NOMO-1 treated with dmso at 0.1 percent for 144 hours (cell line): ENCODE measurements around the gene ELMO1.

Experiments
- DNase-seq: peaks from one replicate; lab custom pipeline; 2025; ENCODE audit not compliant: unreplicated experiment; lab: John Stamatoyannopoulos, UW

The ELMO1 gene

GRCh38 chr7:37320140-37320847, 128.4 kb downstream of the ELMO1 start:
- no peak for DNase-seq

GRCh38 chr7:37318541-37318940, 130.1 kb downstream of the ELMO1 start:
- no peak for DNase-seq

GRCh38 chr7:37315772-37316715, 132.6 kb downstream of the ELMO1 start:
- DNase-seq, result no peak

GRCh38 chr7:37312608-37313007, 136.1 kb downstream of the ELMO1 start:
- no peak for DNase-seq

- DNase-seq, result no peak
Measured at GRCh38 chr7:37311355-37311754, 137.3 kb downstream of the ELMO1 start.

GRCh38 chr7:37310327-37311080, 138.2 kb downstream of the ELMO1 start:
- peak; percentile 22 for DNase-seq

- no peak for DNase-seq
Measured at GRCh38 chr7:37309493-37309892, 139.2 kb downstream of the ELMO1 start.

- DNase-seq, result no peak
Measured at GRCh38 chr7:37304921-37305320, 143.7 kb downstream of the ELMO1 start.

GRCh38 chr7:37297546-37297945, 151.1 kb downstream of the ELMO1 start:
- no peak for DNase-seq

GRCh38 chr7:37295401-37295800, 153.3 kb downstream of the ELMO1 start:
- DNase-seq, result no peak

- no peak for DNase-seq
Measured at GRCh38 chr7:37290731-37291130, 157.9 kb downstream of the ELMO1 start.

- DNase-seq, result no peak
Measured at GRCh38 chr7:37289781-37290180, 158.9 kb downstream of the ELMO1 start.

GRCh38 chr7:37289367-37289766, 159.3 kb downstream of the ELMO1 start:
- DNase-seq, result no peak

GRCh38 chr7:37287131-37287855, 161.4 kb downstream of the ELMO1 start:
- DNase-seq, result no peak

- DNase-seq, result no peak
Measured at GRCh38 chr7:37286454-37286832, 162.2 kb downstream of the ELMO1 start.

- no peak for DNase-seq
Measured at GRCh38 chr7:37285706-37286453, 162.8 kb downstream of the ELMO1 start.

- DNase-seq, result no peak
Measured at GRCh38 chr7:37284805-37285231, 163.8 kb downstream of the ELMO1 start.

- DNase-seq, result no peak
Measured at GRCh38 chr7:37284285-37284684, 164.4 kb downstream of the ELMO1 start.

GRCh38 chr7:37283716-37284115, 164.9 kb downstream of the ELMO1 start:
- no peak for DNase-seq

GRCh38 chr7:37282927-37283326, 165.7 kb downstream of the ELMO1 start:
- no peak for DNase-seq
